ENCODE results near the gene SHC3. TPM values are rescaled to one million over a fixed set of nuclear protein-coding genes. Genes with fewer than 3 reads are reported as not detected.

SHC3 gene
- total and polyA plus RNA-seq, 9 of the 15 experiments (the other 6 are each of a cell fraction or from before 2014, with no cell fraction given): not detected

GRCh38 chr9:89014153-89014552 is 164.5 kb downstream of the SHC3 start:
- H2AFZ ChIP-seq (ENCODE audit: low read depth, low read length): no peak overlapping the region
- TF ChIP-seq NCOA2 (IDR thresholded peaks at IDR 0.05; ENCODE audit: partially characterized antibody in 2 of 2): no peak
- no peak for TF ChIP-seq ZNF347 (CRISPR knock-in tag; IDR thresholded peaks at IDR 0.05; ENCODE audit: low read depth)
- no peak for TF ChIP-seq ARID4B (CRISPR knock-in tag; IDR thresholded peaks at IDR 0.05)
- no peak for TF ChIP-seq ZNF79 (CRISPR knock-in tag; IDR thresholded peaks at IDR 0.05; ENCODE audit: low read depth)
- TF ChIP-seq CHD2 (IDR thresholded peaks at IDR 0.05; ENCODE audit: low read depth, low read length): no peak
- no peak for TF ChIP-seq ZBTB5 (IDR thresholded peaks at IDR 0.05)
- no peak for TF ChIP-seq SRF (CRISPR knock-in tag; IDR thresholded peaks at IDR 0.05)
- TF ChIP-seq JUN (IDR thresholded peaks at IDR 0.05; ENCODE audit: borderline replicate concordance, low read depth, low read length): no peak
- TF ChIP-seq JUN (CRISPR knock-in tag; IDR thresholded peaks at IDR 0.05; ENCODE audit: borderline replicate concordance): no peak
- in situ Hi-C loops (cut with MboI) (loop anchor here (25.0 kb wide), 1 partner anchor 1052 kb away; the partner anchor contains the start of gene CDK20), intact Hi-C loops (cut with micrococcal nuclease) (no loop called here)
- ATAC-seq (no peak), FAIRE-seq (no peak), DNase-seq (ENCODE audit: extremely low read depth in 1 of 4, low spot score in 3 of 4) (no peak)
- peaks cover 0 to 17% of the 10 kb centered on the region in 2 experiments; a peak in 2 of 5 replicates for H3K27me3 ChIP-seq (ENCODE audit: control insufficient read depth in 2 of 2, insufficient read depth in 2 of 2, low read length in 2 of 2)
- no TSS peak for BruUV-seq (replicated peaks)
- no peaks in the 10 kb centered on the region for H3K36me3 ChIP-seq (ENCODE audit: control insufficient read depth, insufficient read depth, low read length)
- ChIA-PET POLR2A (no interaction called here), CTCF (ENCODE audit: low intra/inter-chr PET ratio) (no interaction called here)
- H3K9me1 ChIP-seq (ENCODE audit: control insufficient read depth, insufficient read depth, low read length): no peaks in the 10 kb centered on the region
- no peak overlapping the region for H3K9ac ChIP-seq (ENCODE audit: insufficient read depth in 1 of 2, low read depth in 2 of 2, low read length in 2 of 2)
- no peak overlapping the region for H3K4me3 ChIP-seq
- H3K9me3 ChIP-seq (replicated peaks; ENCODE audit: control insufficient read depth, insufficient read depth, low read depth, low read length): no peaks in the 10 kb centered on the region
- 4% methylated on average over 5 of the region's 7 CpGs for WGBS (ENCODE audit: insufficient coverage, low coverage, missing lambda C conversion rate)
- H3K79me2 ChIP-seq (ENCODE audit: control insufficient read depth, insufficient read depth, low read length): no peaks in the 10 kb centered on the region
- no peak overlapping the region for H3K4me2 ChIP-seq (ENCODE audit: insufficient read depth, low read length)
- H3K27ac ChIP-seq (ENCODE audit: extremely low read depth, low read depth, low read length): no peak overlapping the region
- H4K20me1 ChIP-seq (replicated peaks; ENCODE audit: control insufficient read depth, insufficient read depth, low read length): no peaks in the 10 kb centered on the region
- no peaks in the 10 kb centered on the region for H3K4me1 ChIP-seq (replicated peaks in 1 of 2; ENCODE audit: control insufficient read depth in 2 of 2, insufficient read depth in 2 of 2, low read length in 2 of 2)
